ENCODE results near the gene LAMB4. TPM values are rescaled to one million over a fixed set of nuclear protein-coding genes. Genes with fewer than 3 reads are reported as not detected.

The LAMB4 gene
- total RNA-seq, 2 donors from 2014 or later, result not detected

- ATAC-seq (replicated peaks), result no peak
- Mint-ChIP-seq H3K27ac (no peak overlapping the region), H3K4me1 (no peaks in the 10 kb centered on the region), H3K4me3 (no peak overlapping the region), H3K9me3 (no peaks in the 10 kb centered on the region), H3K36me3 (ENCODE audit: low read depth) (no peaks in the 10 kb centered on the region), H3K27me3 (peaks cover 3% of the 10 kb centered on the region)
Observed at GRCh38 chr7:108087778-108088177, 42.4 kb downstream of the LAMB4 start.

- H3K4me3 Mint-ChIP-seq, result no peak overlapping the region
- no peaks in the 10 kb centered on the region for H3K4me1 Mint-ChIP-seq
- H3K27me3 Mint-ChIP-seq, result peaks cover 3% of the 10 kb centered on the region
- H3K36me3 Mint-ChIP-seq (ENCODE audit: low read depth), result no peaks in the 10 kb centered on the region
- no peak for ATAC-seq (replicated peaks)
- no peaks in the 10 kb centered on the region for H3K9me3 Mint-ChIP-seq
- H3K27ac Mint-ChIP-seq, result no peak overlapping the region
Observed at GRCh38 chr7:108086962-108087361, 43.2 kb downstream of the LAMB4 start.

- Mint-ChIP-seq H3K4me3 (no peak overlapping the region), H3K36me3 (ENCODE audit: low read depth) (no peaks in the 10 kb centered on the region), H3K27me3 (peaks cover 2% of the 10 kb centered on the region)
Observed at GRCh38 chr7:108086546-108086945, 43.6 kb downstream of the LAMB4 start.

GRCh38 chr7:108083980-108084379 lies 46.2 kb downstream of the LAMB4 start:
- H3K27ac Mint-ChIP-seq, result no peak overlapping the region
- no peaks in the 10 kb centered on the region for H3K36me3 Mint-ChIP-seq (ENCODE audit: low read depth)
- H3K4me3 Mint-ChIP-seq, result no peak overlapping the region
- no peaks in the 10 kb centered on the region for H3K4me1 Mint-ChIP-seq
- ATAC-seq (replicated peaks), result no peak
- no peaks in the 10 kb centered on the region for H3K27me3 Mint-ChIP-seq
- peaks cover 6% of the 10 kb centered on the region for H3K9me3 Mint-ChIP-seq

More at GRCh38 chr7:108086546-108086945, 43.6 kb downstream of the LAMB4 start:
- Mint-ChIP-seq H3K9me3 (peaks cover 2% of the 10 kb centered on the region), H3K4me1 (no peaks in the 10 kb centered on the region), H3K27ac (no peak overlapping the region)
- ATAC-seq (replicated peaks), result no peak

- Mint-ChIP-seq H3K27ac (no peak overlapping the region), H3K36me3 (ENCODE audit: low read depth) (no peaks in the 10 kb centered on the region), H3K4me1 (no peaks in the 10 kb centered on the region), H3K27me3 (no peaks in the 10 kb centered on the region), H3K9me3 (peaks cover 6% of the 10 kb centered on the region), H3K4me3 (no peak overlapping the region)
- no peak for ATAC-seq (replicated peaks)
Observed at GRCh38 chr7:108079648-108080591, 50.2 kb downstream of the LAMB4 start.

GRCh38 chr7:108079276-108079647 lies 50.9 kb downstream of the LAMB4 start:
- H3K4me1 Mint-ChIP-seq, result no peaks in the 10 kb centered on the region
- no peaks in the 10 kb centered on the region for H3K36me3 Mint-ChIP-seq (ENCODE audit: low read depth)
- H3K27ac Mint-ChIP-seq, result no peak overlapping the region
- peaks cover 6% of the 10 kb centered on the region for H3K9me3 Mint-ChIP-seq
- ATAC-seq (replicated peaks), result no peak
- no peak overlapping the region for H3K4me3 Mint-ChIP-seq
- no peaks in the 10 kb centered on the region for H3K27me3 Mint-ChIP-seq

- no peaks in the 10 kb centered on the region for H3K4me1 Mint-ChIP-seq
- no peak for ATAC-seq (replicated peaks)
- H3K36me3 Mint-ChIP-seq (ENCODE audit: low read depth), result no peaks in the 10 kb centered on the region
- peaks cover 6% of the 10 kb centered on the region for H3K9me3 Mint-ChIP-seq
- H3K27ac Mint-ChIP-seq, result no peak overlapping the region
- H3K27me3 Mint-ChIP-seq, result no peaks in the 10 kb centered on the region
- H3K4me3 Mint-ChIP-seq, result no peak overlapping the region
Observed at GRCh38 chr7:108078691-108079090, 51.5 kb downstream of the LAMB4 start.

- Mint-ChIP-seq H3K27me3 (no peaks in the 10 kb centered on the region), H3K4me3 (no peak overlapping the region), H3K27ac (no peak overlapping the region), H3K36me3 (ENCODE audit: low read depth) (no peaks in the 10 kb centered on the region), H3K4me1 (no peaks in the 10 kb centered on the region), H3K9me3 (peaks cover 6% of the 10 kb centered on the region)
- ATAC-seq (replicated peaks), result no peak
Observed at GRCh38 chr7:108078211-108078673, 51.9 kb downstream of the LAMB4 start.

GRCh38 chr7:108077709-108078108 lies 52.5 kb downstream of the LAMB4 start:
- Mint-ChIP-seq H3K4me1 (no peaks in the 10 kb centered on the region), H3K4me3 (no peak overlapping the region), H3K36me3 (ENCODE audit: low read depth) (no peaks in the 10 kb centered on the region), H3K9me3 (peaks cover 6% of the 10 kb centered on the region), H3K27ac (no peak overlapping the region), H3K27me3 (no peaks in the 10 kb centered on the region)
- ATAC-seq (replicated peaks), result no peak

GRCh38 chr7:108076156-108076555 lies 54.0 kb downstream of the LAMB4 start:
- no peak overlapping the region for H3K27ac Mint-ChIP-seq
- no peaks in the 10 kb centered on the region for H3K27me3 Mint-ChIP-seq
- no peaks in the 10 kb centered on the region for H3K36me3 Mint-ChIP-seq (ENCODE audit: low read depth)
- no peaks in the 10 kb centered on the region for H3K4me1 Mint-ChIP-seq
- H3K4me3 Mint-ChIP-seq, result no peak overlapping the region
- H3K9me3 Mint-ChIP-seq, result peaks cover under 1% of the 10 kb centered on the region
- no peak for ATAC-seq (replicated peaks)

GRCh38 chr7:108073305-108074070 lies 56.7 kb downstream of the LAMB4 start:
- no peak for ATAC-seq (replicated peaks)
- Mint-ChIP-seq H3K4me3 (no peak overlapping the region), H3K9me3 (no peaks in the 10 kb centered on the region), H3K4me1 (no peaks in the 10 kb centered on the region), H3K27ac (no peak overlapping the region), H3K36me3 (ENCODE audit: low read depth) (no peaks in the 10 kb centered on the region), H3K27me3 (no peaks in the 10 kb centered on the region)

GRCh38 chr7:108072739-108073138 lies 57.4 kb downstream of the LAMB4 start:
- H3K4me3 Mint-ChIP-seq, result no peak overlapping the region
- ATAC-seq (replicated peaks), result no peak
- no peaks in the 10 kb centered on the region for H3K27me3 Mint-ChIP-seq

GRCh38 chr7:108072116-108072515 lies 58.0 kb downstream of the LAMB4 start:
- H3K9me3 Mint-ChIP-seq, result no peaks in the 10 kb centered on the region
- H3K4me3 Mint-ChIP-seq, result no peak overlapping the region
- H3K27me3 Mint-ChIP-seq, result no peaks in the 10 kb centered on the region
- no peak for ATAC-seq (replicated peaks)
- H3K27ac Mint-ChIP-seq, result no peak overlapping the region
- no peaks in the 10 kb centered on the region for H3K4me1 Mint-ChIP-seq
- H3K36me3 Mint-ChIP-seq (ENCODE audit: low read depth), result no peaks in the 10 kb centered on the region

More at GRCh38 chr7:108072739-108073138, 57.4 kb downstream of the LAMB4 start:
- Mint-ChIP-seq H3K9me3 (no peaks in the 10 kb centered on the region), H3K36me3 (ENCODE audit: low read depth) (no peaks in the 10 kb centered on the region), H3K4me1 (no peaks in the 10 kb centered on the region), H3K27ac (no peak overlapping the region)

- ATAC-seq (replicated peaks), result no peak
- no peak overlapping the region for H3K27ac Mint-ChIP-seq
- H3K27me3 Mint-ChIP-seq, result no peaks in the 10 kb centered on the region
- H3K36me3 Mint-ChIP-seq (ENCODE audit: low read depth), result no peaks in the 10 kb centered on the region
- H3K9me3 Mint-ChIP-seq, result no peaks in the 10 kb centered on the region
- H3K4me3 Mint-ChIP-seq, result no peak overlapping the region
- H3K4me1 Mint-ChIP-seq, result no peaks in the 10 kb centered on the region
Observed at GRCh38 chr7:108071551-108071950, 58.6 kb downstream of the LAMB4 start.

- H3K36me3 Mint-ChIP-seq (ENCODE audit: low read depth), result no peaks in the 10 kb centered on the region
Observed at GRCh38 chr7:108069646-108070045, 60.5 kb downstream of the LAMB4 start.

More at GRCh38 chr7:108069646-108070045, 60.5 kb downstream of the LAMB4 start:
- no peak overlapping the region for H3K27ac Mint-ChIP-seq
- no peak for ATAC-seq (replicated peaks)
- H3K4me1 Mint-ChIP-seq, result no peaks in the 10 kb centered on the region
- H3K4me3 Mint-ChIP-seq, result no peak overlapping the region
- H3K9me3 Mint-ChIP-seq, result no peaks in the 10 kb centered on the region
- no peaks in the 10 kb centered on the region for H3K27me3 Mint-ChIP-seq

Data from activated T-helper 17 cell treated with anti-CD3 and anti-CD28 coated beads, Interleukin-2, amount 50 U/mL, for 72 hours (primary cell).